Coronary artery (tissue), 2 donors: Measurements from ENCODE around the gene PIGN.

Experiments
- DNase-seq: peaks from one replicate; pipeline ENCODE4 v3.0.0-alpha.2; 2017; ENCODE audit warnings: low spot score
- H3K27ac ChIP-seq, 2 donors: fragments of 200-600 bp; sonication (generic); one replicate each; pipeline ENCODE4 v1.5.1; 2016 to 2019
- H3K4me3 ChIP-seq: fragments of 200-600 bp; sonication (generic); 2 replicates; pipeline ENCODE4 v1.5.1; 2016; ENCODE audit warnings: mild to moderate bottlenecking, moderate library complexity
- TF ChIP-seq, protein P1 (sequence below): fragments of 200-600 bp; sonication (generic); IDR thresholded peaks from one replicate; pipeline ENCODE4 v1.5.1; 2019; ENCODE audit warnings: antibody characterized with exemption

Gene PIGN

DNA sequence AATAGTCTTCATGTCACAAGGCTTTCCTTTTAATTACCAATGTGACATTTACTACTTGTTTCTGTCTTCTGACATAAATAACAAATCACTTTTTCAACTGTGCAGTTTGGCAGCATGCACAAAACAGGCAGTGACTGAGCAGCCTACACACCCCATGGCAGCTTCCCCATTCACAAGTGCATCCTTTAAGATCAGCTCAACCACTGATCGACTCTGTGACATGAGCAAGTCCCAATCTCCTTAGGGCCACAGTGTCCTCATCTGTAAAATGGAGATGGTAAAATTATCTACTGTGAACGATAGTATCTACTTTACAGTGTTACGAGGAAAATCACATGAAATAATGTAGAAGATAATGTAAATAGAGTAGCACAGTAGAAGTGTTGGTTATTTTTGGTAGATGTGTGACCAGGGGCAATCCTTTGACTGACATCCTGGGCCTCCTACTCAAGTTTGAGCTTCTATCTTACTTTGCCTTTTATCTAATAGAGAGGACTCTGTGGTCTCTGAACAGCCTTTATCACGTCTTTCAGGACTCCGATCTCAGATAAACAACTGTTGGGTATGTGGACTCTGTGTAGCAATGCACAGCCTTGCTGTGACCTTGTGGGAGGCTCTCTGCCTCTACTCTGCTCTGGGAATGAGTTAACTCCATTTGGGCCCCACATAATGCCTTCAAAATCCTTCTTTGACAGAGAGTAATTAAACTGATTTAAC, 120.6 kb downstream of the PIGN start:
- H3K4me3 ChIP-seq = no peak overlapping the region
- H3K27ac ChIP-seq = no peak overlapping the region
- no peak for DNase-seq
- TF ChIP-seq, protein P1, sequence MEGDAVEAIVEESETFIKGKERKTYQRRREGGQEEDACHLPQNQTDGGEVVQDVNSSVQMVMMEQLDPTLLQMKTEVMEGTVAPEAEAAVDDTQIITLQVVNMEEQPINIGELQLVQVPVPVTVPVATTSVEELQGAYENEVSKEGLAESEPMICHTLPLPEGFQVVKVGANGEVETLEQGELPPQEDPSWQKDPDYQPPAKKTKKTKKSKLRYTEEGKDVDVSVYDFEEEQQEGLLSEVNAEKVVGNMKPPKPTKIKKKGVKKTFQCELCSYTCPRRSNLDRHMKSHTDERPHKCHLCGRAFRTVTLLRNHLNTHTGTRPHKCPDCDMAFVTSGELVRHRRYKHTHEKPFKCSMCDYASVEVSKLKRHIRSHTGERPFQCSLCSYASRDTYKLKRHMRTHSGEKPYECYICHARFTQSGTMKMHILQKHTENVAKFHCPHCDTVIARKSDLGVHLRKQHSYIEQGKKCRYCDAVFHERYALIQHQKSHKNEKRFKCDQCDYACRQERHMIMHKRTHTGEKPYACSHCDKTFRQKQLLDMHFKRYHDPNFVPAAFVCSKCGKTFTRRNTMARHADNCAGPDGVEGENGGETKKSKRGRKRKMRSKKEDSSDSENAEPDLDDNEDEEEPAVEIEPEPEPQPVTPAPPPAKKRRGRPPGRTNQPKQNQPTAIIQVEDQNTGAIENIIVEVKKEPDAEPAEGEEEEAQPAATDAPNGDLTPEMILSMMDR = no peak

DNA sequence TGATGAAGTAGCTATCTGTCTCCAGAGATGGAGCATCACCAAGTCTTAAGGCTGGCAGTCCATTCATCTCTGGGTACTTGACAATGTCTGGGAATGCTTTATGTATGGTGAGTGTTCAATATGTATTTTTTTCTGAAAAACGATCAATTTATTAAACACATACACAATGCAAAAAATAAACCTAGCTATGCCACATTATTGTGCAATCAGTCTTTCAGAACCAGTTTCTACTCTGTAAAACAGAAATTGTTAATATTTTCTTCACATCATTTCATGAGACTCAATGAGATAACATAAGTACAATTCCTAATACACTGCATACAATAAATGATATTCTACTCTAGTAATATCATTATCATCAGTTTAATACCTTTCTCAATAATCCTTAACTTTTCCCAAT, 122.5 kb downstream of the PIGN start:
- TF ChIP-seq, protein P1 = no peak
- Histone ChIP-seq H3K27ac (no peak overlapping the region), H3K4me3 (no peak overlapping the region)
- DNase-seq = no peak

DNA sequence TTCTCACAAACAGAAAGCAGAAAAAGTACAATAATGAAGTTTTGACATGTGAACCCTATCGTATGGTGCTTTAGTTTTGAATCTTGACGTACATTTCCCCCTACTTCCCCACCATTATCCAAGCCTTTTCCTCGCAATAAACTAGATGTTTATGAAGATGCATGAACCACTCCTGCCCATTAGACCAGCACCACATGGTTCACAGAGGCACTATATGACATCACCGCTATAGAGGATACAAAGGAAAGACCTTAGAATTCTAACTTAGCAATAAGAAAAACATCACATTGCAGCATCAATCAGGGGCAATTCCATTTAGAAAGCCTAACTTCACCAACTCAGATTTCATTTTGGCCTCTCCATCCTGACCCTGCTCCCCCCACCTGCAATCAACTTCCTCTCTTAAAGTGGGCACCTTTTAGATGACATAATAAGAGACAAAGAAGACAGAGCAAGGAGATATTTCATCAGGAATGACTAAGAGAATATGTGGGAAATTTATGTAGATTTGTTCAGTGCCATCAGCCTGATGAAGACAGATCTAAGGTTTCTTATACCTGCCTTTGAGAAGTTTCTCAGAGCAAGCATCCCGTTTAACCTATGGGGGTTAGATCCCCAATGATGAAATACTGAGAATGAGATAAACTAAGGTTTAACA, 124.9 kb downstream of the PIGN start:
- TF ChIP-seq, protein P1 = no peak
- DNase-seq = no peak
- no peak overlapping the region for H3K4me3 ChIP-seq
- no peak overlapping the region for H3K27ac ChIP-seq

DNA sequence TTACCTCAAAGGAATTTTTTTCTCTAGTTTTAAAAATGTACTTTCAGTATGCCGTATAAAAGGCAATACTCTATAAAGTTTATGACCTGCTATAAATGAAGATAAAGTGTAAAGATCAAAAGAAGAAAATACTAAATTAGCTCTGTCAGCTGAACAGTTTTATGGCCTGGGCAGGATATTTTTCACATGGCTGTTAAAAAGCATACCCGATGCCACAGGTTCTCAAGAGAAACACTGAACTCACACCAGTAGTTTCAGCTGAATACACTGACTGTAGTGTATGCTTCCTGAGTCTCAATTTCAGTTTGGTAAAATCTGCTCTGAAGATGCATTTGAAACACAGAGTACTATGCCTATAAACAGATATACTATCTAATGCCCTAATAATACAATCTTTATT, 126.0 kb downstream of the PIGN start:
- H3K4me3 ChIP-seq = no peak overlapping the region
- DNase-seq = no peak
- H3K27ac ChIP-seq = no peak overlapping the region
- TF ChIP-seq, protein P1 = no peak

DNA sequence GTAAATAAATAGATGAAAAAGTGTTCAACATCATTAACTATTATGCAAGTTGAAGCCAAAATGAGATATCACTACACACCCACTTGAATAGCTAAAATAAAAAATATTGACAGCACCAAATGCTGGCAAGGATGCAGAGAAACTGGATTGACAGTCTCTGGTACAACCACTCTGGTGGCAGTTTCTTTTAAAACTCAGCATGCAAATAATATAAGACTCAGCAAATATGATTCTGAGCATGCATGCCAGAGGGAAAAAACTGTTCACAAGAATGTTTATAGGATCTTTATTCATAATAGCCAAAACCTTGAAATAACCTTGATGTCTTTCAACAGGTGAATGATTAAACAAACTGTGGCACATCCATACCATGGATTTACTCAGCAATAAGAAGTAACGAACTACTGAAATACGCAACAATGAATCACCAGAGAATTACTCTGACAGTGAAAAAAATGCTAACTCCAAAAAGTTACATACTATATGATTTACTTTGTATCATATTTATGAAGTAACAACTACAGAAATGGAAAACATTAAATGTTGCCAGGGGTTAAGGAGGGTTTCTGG, 131.8 kb downstream of the PIGN start:
- no peak for DNase-seq
- TF ChIP-seq, protein P1 = no peak
- Histone ChIP-seq H3K27ac (no peak overlapping the region), H3K4me3 (no peak overlapping the region)

DNA sequence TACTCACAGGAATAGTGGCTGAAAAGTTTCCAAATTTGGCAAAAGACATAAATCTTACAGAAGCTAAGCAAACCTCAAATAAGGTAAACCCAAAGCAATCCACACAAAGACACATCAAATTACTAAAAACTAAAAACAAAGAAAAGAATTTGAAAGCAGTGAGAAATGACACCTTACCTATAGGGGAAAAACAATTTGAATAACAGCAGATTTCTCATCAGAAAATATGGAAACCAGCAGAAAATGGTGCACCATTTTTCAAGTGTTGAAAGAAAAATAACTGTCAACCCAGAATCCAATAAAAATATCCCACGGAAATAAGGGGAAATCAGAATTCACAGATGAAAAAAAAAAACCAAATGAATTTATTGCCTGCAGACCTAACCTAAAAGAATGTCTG, 138.6 kb downstream of the PIGN start:
- DNase-seq = no peak
- H3K27ac ChIP-seq = no peak overlapping the region
- TF ChIP-seq, protein P1 = no peak
- no peak overlapping the region for H3K4me3 ChIP-seq

DNA sequence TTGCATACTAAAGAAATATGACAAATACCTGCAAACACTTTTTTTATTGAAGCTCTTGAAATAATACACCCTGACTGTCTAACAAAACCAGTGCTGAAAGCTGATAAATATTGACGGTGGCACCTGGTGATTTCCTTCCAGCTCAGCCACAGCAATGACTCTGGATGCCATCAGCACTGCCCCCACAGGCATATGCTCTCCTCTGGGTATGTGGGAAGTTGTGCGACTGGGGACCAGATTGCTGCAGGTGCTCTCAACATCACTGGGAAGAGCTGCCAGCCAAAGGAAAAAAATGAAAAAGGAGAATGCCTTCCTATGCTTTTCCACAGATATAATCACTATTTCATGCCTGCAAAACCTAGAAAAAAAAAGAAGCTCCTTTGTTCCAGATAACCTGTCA, 141.5 kb downstream of the PIGN start:
- no peak overlapping the region for H3K27ac ChIP-seq
- TF ChIP-seq, protein P1 = no peak
- DNase-seq = no peak
- no peak overlapping the region for H3K4me3 ChIP-seq
